GM23338 (cell line): Measurements from ENCODE around the gene CPLX1. TPM values are rescaled to one million over a fixed set of nuclear protein-coding genes. Genes with fewer than 3 reads are reported as not detected.

Experiments
- ATAC-seq: fragments of 200-7000 bp; cut with Tn5 transposase; 3 replicates; pipeline ENCODE4 v1.9.1; 2020
- DNase-seq: peaks from one replicate; pipeline ENCODE4 v3.0.0-alpha.2; 2015; ENCODE audit warnings: low spot score
- H2AFZ ChIP-seq: fragments of 200-600 bp; sonication (generic); 2 replicates; pipeline ENCODE4 v1.8.0; 2016; ENCODE audit warnings: antibody characterized with exemption, mild to moderate bottlenecking, moderate library complexity
- H3F3A ChIP-seq: fragments of 200-600 bp; sonication (generic); replicated peaks from 2 replicates; pipeline ENCODE4 v1.8.0; 2017; ENCODE audit warnings: antibody characterized with exemption, mixed run types, low read depth
- H3K27ac ChIP-seq: fragments of 200-600 bp; sonication (generic); 2 replicates; pipeline ENCODE4 v1.6.1; 2016; ENCODE audit warnings: low read depth
- H3K27me3 ChIP-seq: fragments of 200-600 bp; sonication (generic); 2 replicates; pipeline ENCODE4 v1.8.0; 2016; ENCODE audit warnings: mild to moderate bottlenecking, mixed run types, moderate library complexity; ENCODE audit not compliant: insufficient read depth
- H3K36me3 ChIP-seq: fragments of 200-600 bp; sonication (generic); 2 replicates; pipeline ENCODE4 v1.8.0; 2016; ENCODE audit warnings: mild to moderate bottlenecking; ENCODE audit not compliant: insufficient read depth
- H3K4me1 ChIP-seq: fragments of 200-600 bp; sonication (generic); 2 replicates; pipeline ENCODE4 v1.8.0; 2016; ENCODE audit warnings: mild to moderate bottlenecking, moderate library complexity; ENCODE audit not compliant: insufficient read depth
- H3K4me2 ChIP-seq: fragments of 200-600 bp; sonication (generic); 2 replicates; pipeline ENCODE4 v1.7.1; 2017; ENCODE audit warnings: mixed run types
- H3K4me3 ChIP-seq: fragments of 200-600 bp; sonication (generic); 2 replicates; pipeline ENCODE4 v1.6.1; 2016; ENCODE audit warnings: mixed run types
- H3K79me2 ChIP-seq: fragments of 200-600 bp; sonication (generic); replicated peaks from 2 replicates; pipeline ENCODE4 v1.8.0; 2017; ENCODE audit warnings: mild to moderate bottlenecking; ENCODE audit not compliant: insufficient read depth
- H3K9me2 ChIP-seq: fragments of 200-600 bp; sonication (generic); 2 replicates; pipeline ENCODE4 v1.8.0; 2017; ENCODE audit not compliant: insufficient read depth
- H4K20me1 ChIP-seq: fragments of 200-600 bp; sonication (generic); replicated peaks from 2 replicates; pipeline ENCODE4 v1.8.0; 2017; ENCODE audit warnings: mild to moderate bottlenecking; ENCODE audit not compliant: insufficient read depth
- H3K27ac Mint-ChIP-seq: 2 replicates; pipeline ENCODE4 v1.8.0; 2020; ENCODE audit warnings: inconsistent platforms, mild to moderate bottlenecking, moderate library complexity, mixed read lengths
- H3K27me3 Mint-ChIP-seq: 3 replicates; pipeline ENCODE4 v1.8.0; 2022; ENCODE audit warnings: low read depth, mild to moderate bottlenecking, moderate library complexity, mixed read lengths, inconsistent platforms; ENCODE audit not compliant: insufficient read depth, poor library complexity
- H3K36me3 Mint-ChIP-seq: 3 replicates; pipeline ENCODE4 v1.8.0; 2021; ENCODE audit warnings: low read depth, mild to moderate bottlenecking, inconsistent platforms, moderate library complexity, mixed read lengths
- H3K4me1 Mint-ChIP-seq: 3 replicates; pipeline ENCODE4 v1.8.0; 2020; ENCODE audit warnings: mild to moderate bottlenecking, inconsistent platforms, mixed read lengths
- H3K4me3 Mint-ChIP-seq: 3 replicates; pipeline ENCODE4 v1.8.0; 2021; ENCODE audit warnings: moderate library complexity, mild to moderate bottlenecking, inconsistent platforms, mixed read lengths
- H3K9me3 Mint-ChIP-seq: 3 replicates; pipeline ENCODE4 v1.8.0; 2020; ENCODE audit warnings: moderate library complexity, mild to moderate bottlenecking, inconsistent platforms, mixed read lengths
- CREB1 ChIP-seq: fragments of 250-450 bp; sonication (Bioruptor Pico); IDR thresholded peaks from 2 replicates; pipeline ENCODE4 v1.5.0; 2020; ENCODE audit warnings: low read depth, mild to moderate bottlenecking, moderate library complexity
- CTCF ChIP-seq, 2 experiments: fragments of 200-600 bp in 1 of 2; sonication (generic) in 1 of 2; conservative IDR thresholded peaks; 2 replicates each; pipeline versions ENCODE4 v1.5.1 to v1.6.1; 2016 to 2017; ENCODE audit warnings: antibody characterized with exemption in 2 of 2, low read depth in 2 of 2, mild to moderate bottlenecking in 2 of 2, moderate library complexity in 1 of 2
- ETS1 ChIP-seq: IDR thresholded peaks from 2 replicates; pipeline ENCODE4 v1.6.1; 2016; ENCODE audit warnings: antibody characterized with exemption
- EZH2phosphoT487 ChIP-seq: fragments of 200-600 bp; sonication (generic); IDR thresholded peaks from one replicate; pipeline ENCODE4 v1.8.1; 2018; ENCODE audit warnings: antibody characterized with exemption; ENCODE audit not compliant: unreplicated experiment
- JUNB ChIP-seq: IDR thresholded peaks from one replicate; pipeline ENCODE4 v1.6.1; 2016; ENCODE audit warnings: antibody characterized with exemption; ENCODE audit not compliant: unreplicated experiment
- NANOG ChIP-seq: IDR thresholded peaks from 2 replicates; pipeline ENCODE4 v1.6.1; 2016; ENCODE audit warnings: antibody characterized with exemption, borderline replicate concordance
- POLR2AphosphoS5 ChIP-seq: IDR thresholded peaks from 2 replicates; pipeline ENCODE4 v1.6.1; 2016; ENCODE audit warnings: antibody characterized with exemption, low read depth
- STAT1 ChIP-seq: IDR thresholded peaks from one replicate; pipeline ENCODE4 v1.6.1; 2016; ENCODE audit warnings: antibody characterized with exemption; ENCODE audit not compliant: unreplicated experiment
- ZNF114 ChIP-seq: fragments of 250-450 bp; sonication (Bioruptor Pico); IDR thresholded peaks from 2 replicates; pipeline ENCODE4 v1.5.0; 2020; ENCODE audit warnings: mild to moderate bottlenecking, moderate library complexity
- ZNF331 ChIP-seq: fragments of 250-450 bp; sonication (Bioruptor Pico); IDR thresholded peaks from 2 replicates; pipeline ENCODE4 v1.5.0; 2020; ENCODE audit warnings: low read depth, mild to moderate bottlenecking, moderate library complexity
- polyA plus RNA-seq: library from polyadenylated mRNA; unstranded; fragments of >200 nt; fragmentation: Nextera tagmentation; extraction: Ambion mirVana; gene quantifications from 2 replicates; pipeline ENCODE4 v1.2.1, GENCODE V29; 2016
- total RNA-seq: library from RNA; depleted of rRNA; stranded (reverse); fragments of >200 nt; shearing (Covaris generic); gene quantifications from 2 replicates; pipeline ENCODE4 v1.2.3, GENCODE V29; 2014

Gene CPLX1
- total and polyA plus RNA-seq, 2 experiments from 2014 or later: 0.86 to 0.97 TPM

GRCh38 chr4:814312-814850, 11.5 kb downstream of the CPLX1 start (continued):
- TF ChIP-seq ZNF114 (no peak), CTCF (conservative IDR thresholded peaks at IDR 0.05; ENCODE audit: low read depth in 2 of 2) (no peak), NANOG (no peak), ZNF331 (no peak), JUNB (no peak)

- Histone ChIP-seq H3K27ac (no peak overlapping the region), H3K9me2 (no peaks in the 10 kb centered on the region), H3K4me2 (no peak overlapping the region), H3F3A (no peaks in the 10 kb centered on the region), H2AFZ (no peak overlapping the region), H3K79me2 (no peaks in the 10 kb centered on the region), H3K4me1 (no peaks in the 10 kb centered on the region), H4K20me1 (no peaks in the 10 kb centered on the region), H3K36me3 (no peaks in the 10 kb centered on the region), H3K27me3 (peaks cover 64% of the 10 kb centered on the region), H3K4me3 (no peak overlapping the region)
- Mint-ChIP-seq H3K27ac (no peak overlapping the region), H3K36me3 (no peaks in the 10 kb centered on the region), H3K4me3 (no peak overlapping the region), H3K4me1 (no peaks in the 10 kb centered on the region), H3K27me3 (peaks cover 69% of the 10 kb centered on the region), H3K9me3 (no peaks in the 10 kb centered on the region)
- TF ChIP-seq CTCF (conservative IDR thresholded peaks at IDR 0.05; ENCODE audit: low read depth in 2 of 2) (peak; percentile 31 to 68), EZH2phosphoT487 (no peak), CREB1 (no peak), JUNB (no peak), ETS1 (no peak), STAT1 (no peak), POLR2AphosphoS5 (no peak)
- ATAC-seq: peak; percentile 89
- peak; percentile 60 for DNase-seq
These were observed 12.0 kb downstream of the CPLX1 start for GRCh38 chr4:813900-814299.
